WI38 (cell line): ENCODE results near the gene CEP131.

ENCODE experiments used
- H3K4me3 ChIP-seq: 2 replicates; pipeline ENCODE4 v1.5.1; 2011; ENCODE audit warnings: low read depth, mild to moderate bottlenecking, control low read depth, low read length
- CTCF ChIP-seq: IDR thresholded peaks from 2 replicates; pipeline ENCODE4 v1.5.1; 2012; ENCODE audit warnings: low read depth, mild to moderate bottlenecking, control low read depth, low read length

The CEP131 gene

GRCh38 chr17:81197831-81198490 is 24.8 kb downstream of the CEP131 start:
- no peak overlapping the region for H3K4me3 ChIP-seq
- TF ChIP-seq CTCF, result no peak

- no peak overlapping the region for H3K4me3 ChIP-seq
- no peak for TF ChIP-seq CTCF
These were observed 25.4 kb downstream of the CEP131 start for GRCh38 chr17:81197409-81197795.

- TF ChIP-seq CTCF, result no peak
- no peak overlapping the region for H3K4me3 ChIP-seq
These were observed 26.0 kb downstream of the CEP131 start for GRCh38 chr17:81196505-81197408.

DNA sequence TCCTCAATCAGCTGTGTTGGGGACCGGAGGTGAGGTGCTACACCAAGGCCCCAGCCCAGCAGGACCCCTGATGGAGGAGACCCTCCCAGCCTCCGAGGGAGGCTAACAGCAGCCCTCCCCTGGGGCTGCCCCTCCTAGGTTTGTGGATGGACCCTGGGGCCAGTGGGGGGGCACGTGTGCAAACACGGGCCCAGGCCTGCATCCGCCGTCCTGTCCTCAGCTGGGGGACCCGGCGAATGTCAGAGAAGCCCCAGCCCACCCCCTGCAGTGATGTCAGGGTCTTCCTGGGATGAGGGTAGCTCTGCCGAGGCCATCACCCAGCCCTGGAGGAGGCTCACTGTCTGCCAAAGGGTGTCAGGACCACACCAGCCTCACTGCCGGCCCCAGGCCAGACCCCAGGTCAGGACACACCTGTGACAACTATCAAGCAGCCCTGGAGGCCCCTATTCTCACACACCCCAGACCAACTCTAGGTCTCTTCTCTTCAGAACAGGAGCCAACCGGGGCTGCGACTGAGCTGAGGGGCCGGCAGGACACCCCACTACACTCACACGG is 26.7 kb downstream of the CEP131 start:
- no peak overlapping the region for H3K4me3 ChIP-seq
- no peak for TF ChIP-seq CTCF

DNA sequence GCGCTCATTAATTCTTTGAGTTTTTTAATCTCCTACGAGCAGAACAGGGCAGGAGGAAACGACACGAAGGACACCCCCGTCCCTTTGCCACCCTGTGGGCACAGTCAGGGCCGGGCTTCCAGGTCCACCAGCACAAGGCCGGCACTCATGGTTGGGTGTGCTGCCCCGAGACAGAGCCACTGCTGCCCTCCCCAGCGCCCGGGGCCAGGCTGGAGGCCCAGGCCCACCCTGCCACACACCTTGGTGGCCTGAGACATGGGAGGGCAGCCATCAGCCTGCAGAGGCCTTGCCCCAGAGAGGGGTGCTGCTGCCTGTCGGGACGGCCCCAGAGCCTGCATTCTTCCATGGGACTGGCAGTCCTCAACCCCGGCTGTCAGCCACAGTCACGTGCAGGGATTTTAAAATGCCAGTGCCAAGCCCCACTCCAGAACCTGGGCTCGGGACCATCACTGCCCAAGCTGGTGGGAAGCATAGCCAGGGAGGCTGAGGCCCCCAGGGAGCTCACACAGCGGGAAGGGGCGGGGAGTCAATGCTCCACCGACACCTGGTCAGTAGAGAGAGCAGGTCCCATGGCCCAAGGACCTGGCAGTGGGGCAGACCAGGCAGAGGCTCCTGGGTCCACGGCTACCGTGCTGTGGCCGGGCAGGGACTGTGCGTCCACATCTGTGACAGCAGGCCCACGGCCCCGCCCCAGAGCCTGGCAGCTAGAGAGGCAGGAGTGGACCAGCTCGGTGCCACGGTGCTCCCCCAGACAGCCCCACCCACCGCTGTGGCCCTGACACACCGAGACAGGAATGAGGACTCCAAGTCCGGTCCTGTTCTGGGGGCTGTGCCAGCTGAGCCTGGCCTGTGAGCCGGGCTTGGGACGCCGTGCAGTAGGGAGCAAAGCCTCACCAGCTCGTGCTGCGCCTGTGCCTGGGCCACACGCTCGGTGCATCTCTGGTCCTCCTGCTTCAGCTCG is 27.5 kb downstream of the CEP131 start:
- H3K4me3 ChIP-seq, result no peak overlapping the region
- no peak for TF ChIP-seq CTCF

- H3K4me3 ChIP-seq, result no peak overlapping the region
- TF ChIP-seq CTCF, result no peak
These were observed 28.5 kb downstream of the CEP131 start for GRCh38 chr17:81194225-81194760.
